ENCODE data around the gene PHACTR4.
"Not testable (repeated sequence)": the region's sequence is repeated elsewhere in the genome, so short reads cannot be mapped to it uniquely, and the experiment has no call there.

Gene PHACTR4

DNA sequence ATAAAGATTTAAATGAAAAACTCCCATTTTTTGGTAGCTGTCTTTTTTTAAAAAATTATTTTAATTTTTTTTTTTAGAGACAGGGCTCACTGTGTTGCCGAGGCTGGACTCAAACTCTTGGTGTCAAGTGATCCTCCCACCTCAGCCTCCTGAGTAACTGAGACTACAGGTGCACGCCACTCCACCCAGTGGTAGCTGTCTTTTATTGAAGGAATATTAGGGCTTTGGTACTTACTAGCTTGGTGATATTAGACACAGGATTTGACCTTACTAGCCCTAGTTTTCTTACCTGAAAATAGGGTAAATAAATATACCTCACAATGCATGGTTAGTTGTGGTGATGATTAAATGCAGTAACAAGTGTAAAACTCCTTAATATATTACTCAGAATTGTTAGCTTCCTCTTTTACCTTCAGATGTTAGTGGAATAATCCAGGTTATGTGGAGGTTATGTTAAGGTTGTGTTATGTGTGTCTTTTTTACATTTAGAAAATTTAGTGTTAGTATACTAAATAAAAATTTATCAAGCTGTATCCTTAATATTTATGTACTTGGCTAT, 66.8 kb downstream of the PHACTR4 start:
- no peak for DNase-seq (ENCODE audit: low read depth in 2 of 2)

DNA sequence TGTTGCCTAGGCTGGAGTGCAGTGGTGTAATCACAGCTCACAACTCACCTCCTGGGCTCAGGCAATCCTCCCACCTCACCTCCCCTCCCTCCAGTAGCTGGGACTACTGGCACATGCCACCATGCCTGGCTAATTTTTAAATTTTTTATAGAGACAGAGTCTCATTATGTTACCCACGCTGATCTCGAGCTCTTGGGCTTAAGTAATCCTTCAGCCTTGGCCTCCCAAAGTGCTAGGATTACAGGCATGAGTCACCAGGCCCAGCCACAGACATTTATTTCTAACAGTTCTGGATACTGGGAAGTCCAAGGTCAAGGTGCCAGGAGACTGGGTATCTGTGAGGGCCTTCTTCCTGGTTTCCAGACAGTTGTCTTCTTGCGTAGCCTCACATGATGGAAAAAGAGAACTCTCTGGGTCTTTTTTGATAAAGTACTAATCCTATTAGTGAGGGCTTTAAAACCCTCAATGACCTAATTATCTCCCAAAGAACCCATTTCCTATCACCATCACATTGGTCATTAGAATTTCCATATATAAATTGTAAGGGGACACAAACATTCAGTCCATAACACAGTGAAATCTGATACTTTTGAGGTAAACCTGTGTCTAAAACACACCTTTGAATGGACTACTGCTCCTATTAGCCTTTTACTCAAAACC, 67.9 kb downstream of the PHACTR4 start:
- DNase-seq (ENCODE audit: low read depth in 2 of 2) = no peak

DNA sequence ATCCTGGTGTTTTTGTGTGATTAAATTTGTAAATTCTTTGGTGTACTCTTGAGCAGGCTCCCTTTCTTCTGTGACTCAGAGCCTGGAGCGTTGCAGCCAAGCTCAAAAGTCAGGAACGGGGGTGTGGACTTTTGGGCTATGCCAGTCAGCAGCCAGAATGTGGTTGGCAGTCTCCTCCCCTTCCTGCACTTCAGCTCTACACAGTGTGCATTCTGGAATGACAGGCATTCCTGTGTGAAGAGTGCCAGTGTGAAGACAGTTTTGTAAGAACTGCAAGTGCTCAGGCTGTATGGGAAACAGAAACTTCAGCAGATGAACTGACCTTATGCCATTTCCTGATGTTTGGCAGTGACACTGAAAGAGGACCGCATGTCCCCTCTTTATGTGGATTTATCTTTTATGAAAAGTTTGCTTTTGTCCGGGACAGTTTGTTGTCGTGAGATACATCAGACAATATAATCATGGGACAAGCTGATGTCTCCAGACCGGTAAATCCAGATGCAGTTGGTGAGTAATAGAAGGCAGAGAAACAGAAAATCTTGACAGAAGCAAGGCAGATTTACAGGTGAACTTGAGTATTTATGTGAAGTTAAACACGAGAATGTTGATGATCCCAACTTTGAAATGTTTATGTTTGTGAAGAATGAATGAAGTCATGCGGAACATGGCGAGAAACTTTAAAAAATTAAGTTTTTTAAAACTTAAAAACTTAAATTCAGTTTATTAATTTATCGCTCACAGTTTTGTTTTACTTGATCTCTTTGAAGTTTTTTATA, 68.6 kb downstream of the PHACTR4 start:
- no peak for DNase-seq (ENCODE audit: low read depth in 2 of 2)

- no peak for DNase-seq (ENCODE audit: low read depth in 2 of 2)
These were observed 69.8 kb downstream of the PHACTR4 start for GRCh38 chr1:28439320-28439719.

GRCh38 chr1:28441674-28442073, 72.1 kb downstream of the PHACTR4 start:
- DNase-seq (ENCODE audit: low read depth in 2 of 2) = no peak

DNA sequence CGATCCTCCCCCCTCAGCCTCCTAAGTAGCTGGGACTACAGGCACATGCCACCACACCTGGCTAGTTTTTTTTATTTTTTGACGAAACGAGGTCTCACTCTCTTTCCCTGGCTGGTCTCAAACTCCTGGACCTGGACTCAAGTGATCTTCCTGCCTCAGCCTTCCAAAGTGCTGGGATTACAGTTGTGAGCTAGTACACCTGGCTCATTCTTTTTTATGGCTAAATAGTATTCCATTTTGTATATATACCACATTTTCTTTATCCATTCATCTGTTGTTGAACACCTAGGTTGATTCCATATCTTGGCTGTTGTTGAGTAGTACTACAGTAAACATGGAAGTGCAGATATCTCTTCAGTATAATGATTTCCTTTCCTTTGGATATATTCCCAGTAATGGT, 74.0 kb downstream of the PHACTR4 start:
- no peak for DNase-seq (ENCODE audit: low read depth in 2 of 2)

GRCh38 chr1:28447679-28448078, 78.1 kb downstream of the PHACTR4 start:
- no peak for DNase-seq (ENCODE audit: low read depth in 2 of 2)

DNA sequence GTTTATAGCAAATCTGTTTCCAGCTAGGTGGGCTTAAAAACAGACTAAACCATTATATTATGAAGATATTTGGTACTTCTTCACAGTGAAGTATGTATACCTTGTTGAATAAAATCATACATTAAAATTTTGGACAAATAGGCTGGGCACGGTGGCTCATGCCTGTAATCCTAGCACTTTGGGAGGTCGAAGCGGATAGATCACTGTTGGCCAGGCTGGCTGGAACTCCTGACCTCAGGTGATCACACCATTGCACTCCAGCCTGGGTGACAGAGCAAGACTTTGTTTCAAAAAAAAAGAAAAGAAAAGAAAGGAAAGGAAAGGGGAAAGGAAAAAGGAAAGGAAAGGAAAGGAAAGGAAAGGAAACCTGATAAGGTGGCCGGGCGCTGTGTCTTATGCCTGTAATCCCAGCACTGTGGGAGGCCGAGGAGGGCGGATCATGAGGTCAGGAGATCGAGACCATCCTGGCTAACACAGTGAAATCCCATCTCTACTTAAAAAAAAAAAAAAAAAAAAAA, 78.6 kb downstream of the PHACTR4 start:
- not testable (repeated sequence) for DNase-seq (ENCODE audit: low read depth in 2 of 2)

- no peak for DNase-seq (ENCODE audit: low read depth in 2 of 2)
These were observed 80.4 kb downstream of the PHACTR4 start for GRCh38 chr1:28449904-28450303.

DNA sequence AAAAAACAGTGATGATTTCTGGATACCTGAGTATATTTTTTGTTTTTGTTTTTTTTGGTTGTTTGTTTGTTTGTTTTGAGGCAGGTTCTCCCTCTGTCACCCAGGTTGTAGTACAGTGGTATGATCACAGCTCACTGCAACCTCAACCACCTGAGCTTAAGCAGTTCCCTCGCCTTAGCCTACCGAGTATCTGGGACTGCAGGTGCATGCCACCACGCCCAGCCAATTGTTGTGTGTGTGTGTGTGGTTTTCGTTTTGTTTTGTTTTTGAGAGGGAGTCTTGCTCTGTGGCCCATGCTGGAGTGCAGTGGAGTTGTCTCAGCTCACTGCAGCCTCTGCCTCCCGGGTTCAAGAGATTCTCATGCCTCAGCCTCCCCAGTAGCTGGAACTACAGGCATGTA, 81.0 kb downstream of the PHACTR4 start:
- DNase-seq (ENCODE audit: low read depth in 2 of 2) = no peak

DNA sequence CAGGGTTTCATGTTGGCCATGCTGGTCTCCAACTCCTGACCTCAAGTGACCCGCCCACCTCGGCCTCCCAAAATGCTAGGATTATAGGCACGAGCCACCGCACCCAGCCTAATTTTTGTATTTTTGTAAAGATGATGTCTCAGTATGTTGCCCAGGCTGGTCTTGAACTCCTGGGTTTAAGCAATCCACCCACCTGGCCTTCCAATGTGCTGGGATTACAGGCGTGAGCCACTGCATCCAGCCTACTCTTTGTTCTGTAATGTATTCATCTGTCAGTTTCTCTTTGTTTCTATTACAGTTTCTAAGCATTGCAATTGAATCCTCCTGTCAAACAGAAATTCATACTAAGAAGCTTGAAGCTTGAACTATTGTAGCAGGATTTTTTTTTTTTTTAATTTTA, 81.5 kb downstream of the PHACTR4 start:
- DNase-seq (ENCODE audit: low read depth in 2 of 2) = no peak

DNA sequence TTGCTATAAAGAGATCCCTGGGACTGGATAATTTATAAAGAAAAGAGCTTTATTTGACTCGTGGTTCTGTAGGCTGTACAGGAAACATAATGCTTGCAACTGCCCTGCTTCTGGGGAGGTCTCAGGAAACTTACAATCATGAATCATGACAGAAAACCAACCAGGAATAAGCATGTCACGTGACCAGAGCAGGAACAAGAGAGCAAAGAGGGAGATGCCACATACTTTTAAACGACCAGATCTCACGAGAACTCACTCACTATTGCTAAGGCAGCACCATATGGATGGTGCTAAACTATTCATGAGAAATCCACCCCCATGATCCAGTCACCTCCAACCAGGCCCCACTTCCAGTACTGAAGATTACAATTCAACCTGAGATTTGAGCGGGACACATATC, 86.5 kb downstream of the PHACTR4 start:
- DNase-seq (ENCODE audit: low read depth in 2 of 2) = no peak

- DNase-seq (ENCODE audit: low read depth in 2 of 2) = no peak
These were observed 88.1 kb downstream of the PHACTR4 start for GRCh38 chr1:28457678-28458077.

DNA sequence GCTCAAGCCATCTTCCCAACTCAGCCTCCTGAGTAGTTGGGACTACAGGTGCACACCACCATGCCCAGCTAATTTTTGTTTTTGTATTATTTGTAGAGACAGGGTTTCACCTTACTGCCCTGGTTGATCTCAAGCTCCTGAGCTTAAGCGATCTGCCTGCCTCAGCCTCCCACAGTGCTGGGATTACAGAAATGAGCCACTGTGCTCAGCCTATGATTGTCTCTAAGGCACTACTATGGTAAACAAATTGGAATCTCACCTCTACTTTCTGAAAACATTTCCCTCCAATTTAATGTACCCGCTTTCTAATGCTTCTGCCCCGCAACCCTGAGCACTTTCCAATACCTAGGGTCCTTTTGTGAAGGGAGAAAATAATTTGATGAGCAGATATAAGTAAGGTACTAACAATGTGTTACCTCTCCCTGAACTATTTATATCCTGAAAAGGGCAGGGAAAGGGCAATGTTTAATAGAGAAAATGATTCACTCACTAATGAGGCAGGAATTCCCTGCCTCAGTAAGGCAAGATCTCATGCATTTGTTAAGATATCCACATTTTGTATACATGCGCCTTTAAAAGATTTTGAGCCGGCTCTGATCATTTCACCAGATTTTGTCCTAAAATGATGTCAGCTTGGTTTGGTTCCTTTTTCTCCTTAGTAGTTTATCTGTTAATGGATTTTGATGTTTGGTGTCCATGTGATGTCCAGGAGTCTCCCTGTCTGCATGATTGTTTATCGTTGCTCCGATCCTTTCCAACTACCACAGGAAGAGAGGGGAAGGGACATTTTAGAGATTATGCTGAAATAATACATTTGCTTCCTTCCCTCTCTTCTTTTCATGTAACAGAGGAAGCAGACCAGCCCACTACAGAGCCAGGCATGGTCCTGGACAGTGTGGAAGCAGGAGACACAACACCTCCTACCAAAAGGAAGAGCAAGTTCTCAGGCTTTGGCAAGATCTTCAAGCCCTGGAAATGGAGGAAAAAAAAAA, 89.0 kb downstream of the PHACTR4 start:
- DNase-seq (ENCODE audit: low read depth in 2 of 2) = no peak

DNA sequence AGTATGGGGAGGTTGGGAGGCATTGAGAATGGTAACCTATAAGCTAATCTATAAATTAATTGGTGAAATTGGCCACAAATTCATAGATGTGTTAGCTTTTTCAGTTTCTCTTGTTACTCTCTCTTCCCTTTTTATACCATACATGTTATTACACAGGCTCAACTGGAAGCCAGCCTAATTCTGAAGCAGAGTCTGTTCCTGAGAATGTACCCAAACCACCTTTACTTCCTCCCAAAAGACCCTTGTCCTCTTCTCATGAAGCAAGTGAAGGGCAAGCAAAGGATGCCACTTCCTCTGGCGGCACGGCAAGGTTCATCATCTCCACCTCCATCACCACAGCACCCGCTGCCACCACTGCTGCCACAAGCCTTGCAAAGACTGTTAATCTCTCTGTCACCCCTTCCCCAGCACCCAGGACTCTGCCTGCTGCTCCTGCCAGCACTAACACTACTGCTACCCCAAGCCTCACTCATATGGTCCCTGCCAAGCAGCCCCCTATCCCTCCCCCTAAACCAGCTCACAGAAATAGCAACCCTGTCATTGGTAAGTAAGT, 96.8 kb downstream of the PHACTR4 start:
- no peak for DNase-seq (ENCODE audit: low read depth in 2 of 2)

- no peak for DNase-seq (ENCODE audit: low read depth in 2 of 2)
These were observed 100.6 kb downstream of the PHACTR4 start for GRCh38 chr1:28470146-28470545.

- DNase-seq (ENCODE audit: low read depth in 2 of 2) = not testable (repeated sequence)
These were observed 110.0 kb downstream of the PHACTR4 start for GRCh38 chr1:28479497-28479896.

- no peak for DNase-seq (ENCODE audit: low read depth in 2 of 2)
These were observed 110.8 kb downstream of the PHACTR4 start for GRCh38 chr1:28480308-28480707.

DNA sequence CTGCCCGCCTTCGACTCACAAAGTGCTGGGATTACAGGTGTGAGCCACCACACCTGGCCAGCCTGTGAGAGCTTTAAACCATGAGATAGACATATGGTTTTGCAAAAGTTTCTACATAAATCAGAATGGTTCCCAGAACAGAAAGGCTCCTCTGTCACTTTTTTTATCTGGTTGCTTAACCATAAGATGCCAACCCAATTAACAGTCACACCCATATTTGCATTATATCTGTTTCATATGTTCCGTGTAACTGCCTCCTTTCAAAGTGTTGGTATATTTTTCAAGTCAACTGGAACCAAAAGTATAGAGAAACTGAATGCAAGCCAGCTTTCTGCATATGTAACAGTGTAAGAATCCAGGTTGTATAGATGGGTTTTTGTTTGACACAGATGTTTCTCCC, 112.6 kb downstream of the PHACTR4 start:
- DNase-seq (ENCODE audit: low read depth in 2 of 2) = no peak

- DNase-seq (ENCODE audit: low read depth in 2 of 2) = no peak
These were observed 113.2 kb downstream of the PHACTR4 start for GRCh38 chr1:28482702-28483101.

GRCh38 chr1:28494737-28495136, 125.2 kb downstream of the PHACTR4 start:
- no peak for DNase-seq (ENCODE audit: low read depth in 2 of 2)

All from stimulated activated CD8-positive, alpha-beta memory T cell treated with anti-CD3 and anti-CD28 coated beads, Interleukin-2, amount 100 ng/mL, for 1 hour (primary cell).